GM18861 (cell line): ENCODE results near the gene NCKAP1.
"Not testable (repeated sequence)": the region's sequence is repeated elsewhere in the genome, so short reads cannot be mapped to it uniquely, and the experiment has no call there.

Source experiments
- ATAC-seq: cut with Tn5 transposase; IDR thresholded peaks from one replicate; pipeline ENCODE4 v1.9.1; 2021; ENCODE audit not compliant: unreplicated experiment

NCKAP1 gene

GRCh38 chr2:183038341-183039300 is at the start of gene NCKAP1:
TSS of gene NCKAP1 (minus strand) at chr2:183038457. CDS start at chr2:183038099, 358 bp downstream.
- ATAC-seq, result peak; percentile 61

- ATAC-seq, result no peak
These were observed 43.7 kb upstream of the NCKAP1 start for GRCh38 chr2:183081911-183082310.

DNA sequence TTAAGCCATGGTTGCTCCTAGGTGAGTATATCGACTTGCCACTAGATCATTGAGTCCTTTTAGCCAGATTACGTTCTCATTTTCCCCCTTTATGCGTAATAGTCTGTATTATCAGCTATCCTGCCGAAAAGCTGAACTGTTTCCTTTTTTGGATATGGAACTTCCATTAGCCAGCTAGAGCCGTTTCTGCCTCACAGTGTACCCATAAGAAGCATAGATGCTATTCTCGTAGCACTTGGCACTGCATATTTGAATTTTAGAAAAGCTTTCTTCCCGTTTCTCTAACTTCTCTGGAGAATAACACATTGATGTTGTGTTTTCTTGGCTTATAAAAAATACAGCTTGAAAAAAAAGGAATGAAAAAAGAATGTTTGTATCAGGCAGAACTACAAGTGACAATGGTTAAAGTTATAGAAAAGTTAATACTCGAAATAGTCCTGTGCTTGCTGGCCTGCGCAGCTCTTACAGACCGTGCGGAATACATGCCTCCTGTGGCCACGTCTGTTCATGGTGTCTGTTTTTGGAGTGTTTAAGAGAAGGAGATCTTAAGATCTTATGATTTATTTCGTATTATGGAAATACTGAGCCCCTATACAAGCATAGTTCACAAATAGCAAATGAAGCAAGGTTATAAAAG is 41.0 kb upstream of the NCKAP1 start:
- peak; percentile 22 for ATAC-seq

GRCh38 chr2:183078464-183079138 is 40.3 kb upstream of the NCKAP1 start, which contains the start of gene DUSP19:
TSS of gene DUSP19 (plus strand) at chr2:183078747. CDS start at chr2:183078934, 187 bp downstream.
- ATAC-seq, result peak; percentile 76

DNA sequence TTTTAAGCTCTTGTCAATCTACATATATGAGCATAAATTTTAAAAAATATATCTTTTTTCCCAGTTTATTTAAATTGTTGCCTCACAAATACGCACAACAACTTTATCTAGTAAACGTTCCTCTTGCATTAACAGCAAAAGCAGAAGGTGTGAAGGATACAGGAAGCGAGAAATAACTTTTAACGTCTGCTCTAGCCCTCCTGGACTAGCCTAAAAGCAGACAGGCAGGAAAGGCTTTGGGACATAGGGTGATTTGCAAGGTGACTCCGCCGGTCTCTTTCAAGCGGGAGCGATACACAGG is 39.9 kb upstream of the NCKAP1 start:
- ATAC-seq, result no peak

DNA sequence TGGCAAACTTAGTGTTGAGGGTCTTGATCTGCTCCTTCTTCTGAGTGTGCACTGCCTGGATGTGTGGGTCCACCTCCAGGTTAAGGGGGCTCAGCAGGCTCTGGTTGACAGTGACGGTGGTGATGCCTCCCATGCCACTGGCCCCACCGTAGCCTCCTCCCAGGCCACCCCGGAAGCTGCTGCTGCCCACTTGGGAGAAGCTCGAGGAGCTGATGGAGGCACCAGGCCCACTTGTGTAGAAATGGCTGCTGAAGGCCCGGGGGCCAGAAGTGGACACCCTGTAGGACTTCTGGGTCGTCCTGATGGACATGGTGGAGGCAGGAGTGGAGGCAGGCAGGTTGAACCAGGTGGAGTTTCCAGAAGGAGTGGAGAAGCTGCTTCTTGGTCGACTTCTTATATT is 33.9 kb upstream of the NCKAP1 start:
- ATAC-seq, result no peak

DNA sequence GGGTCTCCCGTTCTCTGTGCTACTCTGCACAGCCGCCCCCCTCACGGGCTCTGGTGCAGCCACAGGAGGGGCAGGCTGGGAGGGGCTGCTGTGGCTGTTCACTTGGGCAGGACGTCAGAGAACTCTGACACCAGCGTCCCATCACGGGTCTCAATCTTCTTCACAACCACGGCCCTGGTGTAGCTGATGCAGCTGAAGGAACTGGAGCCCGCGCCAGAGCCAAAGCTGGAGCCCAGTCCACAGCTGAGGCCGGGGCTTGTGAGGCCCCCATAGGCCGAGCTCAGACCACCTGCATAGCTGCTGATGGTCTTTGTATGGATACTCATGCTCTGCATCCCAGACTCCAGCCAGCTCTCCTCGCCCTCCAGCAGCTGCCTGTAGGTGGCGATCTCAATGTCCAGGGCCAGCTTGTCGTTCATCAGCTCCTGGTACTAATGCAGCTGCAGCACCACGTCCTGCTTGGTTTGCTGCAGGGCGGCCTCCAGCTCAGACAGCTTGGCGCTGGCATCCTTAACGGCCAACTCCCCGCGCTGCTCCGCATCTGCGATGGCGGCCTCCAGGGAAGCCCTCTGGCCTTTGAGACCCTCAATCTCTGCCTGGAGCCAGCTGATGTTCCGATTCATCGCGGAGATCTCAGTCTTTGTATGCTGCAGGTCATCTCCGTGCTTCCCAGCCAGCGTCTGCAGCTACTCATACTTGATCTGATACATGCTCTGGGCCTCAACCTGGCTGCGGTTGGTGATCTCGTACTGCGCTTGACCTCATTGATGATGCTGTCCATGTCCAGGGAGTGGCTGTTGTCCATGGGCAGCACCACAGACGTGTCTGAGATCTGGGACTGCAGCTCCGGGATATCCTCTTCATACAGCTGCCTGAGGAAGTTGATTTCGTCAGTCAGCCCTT is 32.9 kb upstream of the NCKAP1 start:
- no peak for ATAC-seq

DNA sequence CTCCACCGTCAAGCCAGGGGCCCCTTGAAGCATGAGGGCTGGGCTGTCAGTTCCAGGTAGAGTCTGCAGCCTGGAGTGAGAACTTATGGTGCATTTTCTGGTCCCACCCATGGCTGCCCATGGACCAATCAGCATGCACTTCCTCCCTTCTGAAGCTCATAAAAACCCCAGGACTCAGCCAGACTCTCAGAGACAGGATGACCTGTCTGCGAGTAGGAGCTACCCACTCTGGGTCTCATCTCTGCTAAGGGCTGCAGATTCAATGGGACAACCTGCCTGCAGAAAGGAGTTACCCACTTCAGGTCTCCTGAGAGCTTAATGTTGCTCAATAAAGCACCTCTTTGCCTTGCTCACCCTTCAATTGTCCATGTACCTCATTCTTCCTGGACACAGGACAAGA is 30.9 kb upstream of the NCKAP1 start:
- ATAC-seq, result no peak

- no peak for ATAC-seq
These were observed 30.3 kb upstream of the NCKAP1 start for GRCh38 chr2:183068561-183068960.

- ATAC-seq, result no peak
These were observed 24.8 kb upstream of the NCKAP1 start for GRCh38 chr2:183063083-183063482.

DNA sequence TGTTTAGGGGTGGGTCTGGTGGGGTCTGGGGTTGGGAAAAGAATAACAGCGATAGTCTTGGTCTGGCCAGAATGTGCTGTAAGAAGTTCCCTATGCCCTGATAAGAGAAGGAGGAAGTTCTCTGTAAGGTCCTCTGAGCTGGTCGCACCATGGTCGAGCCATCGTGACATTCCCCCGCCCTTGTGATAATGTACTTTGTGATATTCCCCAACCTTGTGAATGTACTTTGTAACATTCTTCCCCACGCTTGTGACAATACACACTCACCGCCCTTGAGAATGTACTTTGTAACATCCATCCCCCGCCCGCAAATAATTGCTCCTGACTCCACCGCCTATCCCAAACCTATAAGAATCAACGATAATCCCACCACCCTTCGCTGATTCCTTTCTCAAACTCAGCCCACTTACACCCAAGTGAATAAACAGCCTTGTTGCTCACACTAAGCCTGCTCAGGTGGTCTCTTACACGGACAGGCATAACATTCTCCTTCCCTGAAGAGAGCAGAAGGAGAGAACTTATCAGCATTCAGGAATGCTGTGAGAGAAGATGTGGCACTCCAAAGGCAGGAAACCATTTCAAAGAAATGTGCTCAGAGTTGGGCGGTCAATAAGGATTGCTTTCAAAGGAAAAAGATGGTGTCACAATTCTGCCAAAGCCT is 22.4 kb upstream of the NCKAP1 start:
- ATAC-seq, result no peak

- no peak for ATAC-seq
These were observed 21.3 kb upstream of the NCKAP1 start for GRCh38 chr2:183059561-183059960.

DNA sequence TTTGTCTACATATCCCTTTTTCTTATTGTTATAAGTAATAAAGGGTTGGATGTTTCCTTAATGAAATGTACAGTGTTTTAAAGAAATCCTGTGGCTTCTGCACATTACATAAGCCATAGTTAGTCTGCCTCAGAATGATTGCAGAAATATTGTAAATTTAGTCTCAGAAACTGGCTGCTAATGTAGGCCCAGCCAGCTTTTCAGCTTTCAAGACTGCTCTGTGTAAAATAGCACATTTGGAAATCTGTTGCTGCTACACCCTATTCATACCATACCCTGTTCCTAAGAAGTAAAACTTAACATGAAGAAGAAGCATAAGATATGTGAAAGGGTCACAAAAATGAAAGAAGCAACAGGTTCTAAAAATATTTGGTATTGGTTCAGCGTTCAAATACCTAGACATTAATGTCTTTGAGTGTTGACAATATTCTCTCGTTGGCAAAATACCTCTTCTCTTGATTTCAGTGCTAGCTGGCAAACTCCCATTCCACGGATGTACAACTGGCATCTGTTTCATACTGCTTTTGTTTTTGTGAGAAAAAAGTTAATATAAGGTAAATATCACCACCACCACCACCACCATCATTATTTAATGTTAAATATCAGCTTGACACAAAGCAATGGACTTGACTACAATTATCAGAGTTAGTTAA is 19.2 kb upstream of the NCKAP1 start:
- ATAC-seq, result peak; percentile 33

DNA sequence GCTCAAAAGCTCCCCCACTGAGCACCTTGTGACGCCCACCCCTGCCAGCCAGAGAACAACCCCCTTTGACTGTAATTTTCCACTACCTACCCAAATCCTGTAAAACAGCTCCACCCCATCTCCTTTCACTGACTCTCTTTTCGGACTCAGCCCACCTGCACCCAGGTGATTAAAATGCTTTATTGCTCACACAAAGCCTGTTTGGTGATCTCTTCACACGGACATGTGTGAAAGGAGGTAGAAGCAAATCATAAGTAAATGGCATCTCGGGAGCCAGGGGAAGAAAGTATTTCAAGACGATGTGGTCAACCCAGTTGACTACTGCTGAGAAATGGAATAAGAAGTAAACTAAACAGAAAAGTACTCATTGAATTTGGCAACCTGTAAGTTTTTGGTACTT is 11.2 kb upstream of the NCKAP1 start:
- no peak for ATAC-seq

- not testable (repeated sequence) for ATAC-seq
These were observed 9.3 kb upstream of the NCKAP1 start for GRCh38 chr2:183047486-183048125.

DNA sequence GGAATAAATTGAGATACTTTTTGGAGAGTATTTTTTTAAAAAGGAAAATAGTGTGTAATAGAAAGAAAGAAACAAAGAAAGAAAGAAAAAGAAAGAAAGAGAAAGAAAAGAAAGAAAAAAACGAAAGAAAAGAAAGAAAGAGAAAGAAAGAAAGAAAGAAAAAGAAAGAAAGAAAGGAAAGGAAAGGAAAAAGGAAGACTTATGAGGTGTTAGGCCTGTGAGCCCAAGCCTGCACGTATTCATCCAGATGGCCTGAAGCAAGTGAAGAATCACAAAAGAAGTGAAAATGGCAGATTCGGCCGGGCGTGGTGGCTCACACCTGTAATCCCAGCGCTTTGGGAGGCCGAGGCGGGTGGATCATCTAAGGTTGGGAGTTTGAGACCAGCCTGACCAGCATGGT is 5.3 kb upstream of the NCKAP1 start:
- not testable (repeated sequence) for ATAC-seq

GRCh38 chr2:183040604-183041003 is 2.3 kb upstream of the NCKAP1 start:
- no peak for ATAC-seq

DNA sequence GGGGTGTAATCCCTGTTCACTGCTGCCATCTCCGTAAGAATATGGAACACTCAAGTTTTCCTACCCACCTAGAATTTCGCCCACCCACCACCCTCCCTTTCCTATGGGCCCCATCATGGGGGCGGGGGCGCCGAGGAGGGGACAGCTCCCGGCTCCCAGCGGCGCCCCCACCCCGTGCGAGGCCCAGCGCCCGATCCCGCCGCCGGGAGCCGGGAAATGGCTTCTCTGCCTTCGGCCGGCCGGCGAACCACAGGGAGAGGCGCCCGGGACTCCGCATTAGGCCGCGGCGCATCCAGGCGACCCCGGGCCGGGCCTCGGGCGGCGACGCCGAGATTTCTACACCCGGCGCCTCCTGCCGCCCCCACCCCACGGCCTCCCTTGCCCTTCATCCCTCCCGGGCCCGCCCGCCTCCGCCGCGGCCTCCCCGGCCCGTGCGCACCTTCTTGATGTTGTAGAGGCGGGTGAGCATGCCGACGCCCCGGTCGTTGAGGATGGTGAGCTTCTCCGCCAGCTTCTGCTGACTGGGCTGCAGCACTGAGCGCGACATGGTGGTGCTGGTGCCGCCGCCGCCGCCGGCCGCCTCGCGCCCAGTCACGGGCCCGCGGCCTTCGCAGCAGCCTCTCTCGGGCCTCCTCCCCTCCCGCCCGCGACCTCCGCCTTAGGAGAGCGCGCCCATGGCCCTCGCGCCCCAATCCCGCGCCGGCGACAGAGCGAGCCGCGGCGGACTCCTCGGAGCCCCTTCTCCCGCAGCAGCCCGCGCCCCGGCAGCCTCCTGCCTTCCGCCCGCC is 510 bp downstream of the NCKAP1 start:
- peak; percentile 20 for ATAC-seq
